ENCODE results near the gene YKT6.

YKT6 gene

DNA sequence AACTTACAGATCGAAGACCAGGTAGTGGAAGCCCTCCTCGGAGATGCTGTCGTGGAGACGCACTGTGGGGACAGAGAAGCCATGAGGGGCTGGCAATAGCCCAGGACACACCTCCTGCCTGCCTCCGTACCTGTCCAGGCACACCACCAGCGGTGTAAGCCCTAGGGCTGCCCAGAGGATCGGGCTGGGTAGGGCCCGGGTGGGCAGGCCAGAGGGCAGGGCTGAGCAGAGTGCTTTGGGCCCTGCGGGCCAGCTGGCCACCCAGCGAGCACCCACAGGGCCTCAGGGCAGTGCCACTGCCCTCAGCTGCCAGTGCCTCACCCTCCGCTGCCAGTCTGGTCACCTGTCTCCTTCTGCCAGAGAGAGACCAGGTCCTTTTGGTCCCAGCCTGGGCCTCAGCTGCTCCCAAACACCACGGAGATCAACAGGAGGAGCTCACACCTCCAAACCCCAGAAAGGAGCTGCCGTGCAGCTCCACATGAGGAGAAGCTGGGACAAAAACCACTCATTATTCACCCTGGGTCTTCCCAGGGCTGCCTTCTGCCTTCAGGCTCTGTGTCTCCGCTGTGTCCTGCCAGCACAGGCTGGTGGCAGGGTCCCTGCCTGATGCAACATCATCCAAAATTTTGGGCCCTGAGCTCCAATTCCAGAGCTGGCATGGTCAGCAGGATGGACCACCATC, 58.2 kb downstream of the YKT6 start:
- no peak for DNase-seq (ENCODE audit: low read depth, low spot score)

DNA sequence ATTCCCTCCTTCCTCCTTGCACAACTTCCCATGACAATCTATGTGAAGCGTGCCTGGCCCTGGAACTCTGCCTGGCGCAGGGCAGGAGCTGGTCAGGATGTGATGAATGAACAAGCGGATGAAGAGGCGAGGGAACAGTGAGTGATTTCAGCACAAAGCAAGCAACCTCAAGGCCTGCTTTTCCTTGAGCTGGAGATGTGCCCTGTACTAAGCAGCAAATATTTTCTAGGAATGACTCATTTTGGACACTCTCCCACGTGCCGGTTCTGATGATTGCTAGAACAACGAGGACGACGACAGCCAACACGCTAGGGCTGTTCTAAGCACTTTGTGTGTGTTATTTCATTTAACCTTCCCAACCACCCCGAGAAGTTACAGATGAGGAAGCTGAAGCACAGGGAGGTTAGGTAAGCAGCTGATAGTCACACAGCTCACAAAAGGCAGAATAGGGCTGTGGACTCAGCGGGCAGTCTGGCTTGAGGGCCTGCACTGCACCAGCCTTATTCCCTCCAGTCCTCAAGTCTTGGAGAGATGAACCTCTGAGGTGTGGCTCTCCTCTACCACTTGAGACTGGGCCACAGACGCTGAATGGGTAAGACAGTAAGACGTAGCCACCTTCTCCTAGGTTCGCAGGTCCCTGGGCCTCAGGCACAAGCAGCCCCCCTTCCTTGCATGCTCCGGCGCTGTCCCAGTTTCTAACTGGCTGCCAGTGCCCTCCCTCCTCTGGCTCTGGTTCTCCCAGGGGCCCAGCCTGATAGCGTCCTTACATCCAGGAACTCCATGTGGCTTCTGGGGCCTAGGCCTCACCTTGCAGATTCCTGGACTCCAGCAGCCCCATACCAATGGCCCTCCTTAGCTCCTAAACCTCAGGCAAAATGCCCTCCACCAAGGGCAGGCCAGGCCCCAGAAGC, 59.0 kb downstream of the YKT6 start:
- DNase-seq (ENCODE audit: low read depth, low spot score), result no peak

DNA sequence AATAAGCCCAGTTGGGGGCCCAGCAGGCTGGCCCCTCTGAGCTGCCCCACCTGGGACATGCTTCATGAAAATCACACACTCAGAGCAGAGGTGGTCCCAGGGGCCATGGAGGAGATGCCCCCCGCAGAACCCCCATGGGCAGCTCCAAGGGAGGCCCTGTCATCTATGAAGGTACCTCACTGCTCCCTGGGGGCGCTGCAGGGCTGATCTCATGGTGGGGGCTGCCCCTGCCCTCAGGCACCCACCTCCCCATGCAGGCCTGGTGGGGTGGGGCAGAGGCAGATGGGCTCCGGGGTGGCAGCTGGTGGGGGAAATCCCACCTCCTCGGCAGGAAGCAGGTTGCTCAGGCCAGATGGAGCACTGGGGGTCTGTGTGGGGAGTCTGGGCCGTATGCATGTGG, 60.5 kb downstream of the YKT6 start:
- no peak for DNase-seq (ENCODE audit: low read depth, low spot score)

DNA sequence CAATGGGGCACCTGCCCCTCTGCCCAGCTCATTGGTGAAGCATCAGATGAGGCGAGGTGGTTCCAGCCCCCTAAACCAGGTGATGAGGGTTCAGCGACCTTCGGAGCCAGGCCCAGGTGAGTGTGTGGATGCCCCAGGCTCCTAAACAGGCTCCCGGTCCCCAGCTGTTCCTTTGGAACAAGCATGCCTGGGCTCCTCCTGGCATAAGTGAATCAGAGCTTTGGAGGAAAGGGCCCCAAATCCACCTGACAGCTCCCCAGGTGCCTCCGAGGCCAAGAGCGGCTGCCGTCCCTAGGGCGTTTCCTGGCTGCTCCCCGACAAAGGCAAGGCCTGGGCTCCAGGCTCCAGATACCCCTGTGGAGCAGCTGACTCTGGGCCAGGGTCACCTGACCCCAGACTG, 61.3 kb downstream of the YKT6 start:
- DNase-seq (ENCODE audit: low read depth, low spot score), result no peak

DNA sequence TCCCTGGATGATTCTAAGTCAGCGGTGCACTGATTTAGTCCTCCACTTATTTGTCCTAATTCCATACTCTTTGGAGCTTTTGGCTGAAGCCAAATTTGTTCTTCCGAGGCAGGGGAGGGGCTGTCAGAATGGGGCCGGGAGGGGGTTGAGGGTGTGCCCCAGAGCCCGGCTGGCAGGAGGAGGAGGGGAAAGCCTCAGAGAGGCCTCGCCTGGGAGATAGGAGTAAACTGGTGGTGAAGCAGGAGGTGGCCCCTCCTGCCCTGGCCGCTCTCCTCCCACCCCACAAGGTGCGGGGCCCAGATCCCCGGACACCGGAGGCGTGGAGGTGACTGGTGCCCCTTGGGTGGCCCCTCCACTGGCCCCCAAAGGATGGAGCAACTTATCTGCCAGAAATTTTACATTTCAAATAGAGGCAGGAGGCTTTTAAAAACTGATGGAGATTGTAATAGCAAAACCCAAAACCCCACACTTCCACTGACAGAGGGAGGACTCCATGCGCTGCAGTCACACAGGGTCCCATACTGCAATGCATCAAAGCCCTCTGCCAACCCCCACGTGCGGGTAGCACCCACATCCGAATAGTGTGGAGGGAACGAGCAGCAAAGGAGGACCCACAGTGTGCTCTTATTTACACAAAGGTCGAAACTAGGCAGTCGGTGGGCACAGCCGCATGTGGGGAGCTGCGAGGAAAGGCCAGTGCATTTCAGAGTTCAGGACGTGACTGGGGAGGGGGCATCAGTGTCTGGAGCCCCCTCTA, 62.7 kb downstream of the YKT6 start:
- DNase-seq (ENCODE audit: low read depth, low spot score), result no peak

Data from brain pericyte (primary cell).